ENCODE data around the gene CDH15. TPM values are rescaled to one million over a fixed set of nuclear protein-coding genes. Genes with fewer than 3 reads are reported as not detected.

CDH15 gene
- total RNA-seq, 1 donor from 2014 or later = 0.18 TPM

GRCh38 chr16:89198417-89199240, 27.1 kb downstream of the CDH15 start:
- no peaks in the 10 kb centered on the region for H3K4me1 Mint-ChIP-seq (ENCODE audit: low read depth, unreplicated experiment)
- H3K9me3 Mint-ChIP-seq (ENCODE audit: unreplicated experiment) = peaks cover 9% of the 10 kb centered on the region
- H3K27ac Mint-ChIP-seq (ENCODE audit: unreplicated experiment) = no peak overlapping the region
- no peak overlapping the region for H3K4me3 Mint-ChIP-seq (ENCODE audit: unreplicated experiment)
- no peak overlapping the region for H3K9ac ChIP-seq (ENCODE audit: low read length)
- H3K36me3 ChIP-seq (ENCODE audit: insufficient read depth, low read length) = no peaks in the 10 kb centered on the region
- H3K27ac ChIP-seq (ENCODE audit: low read depth, low read length) = no peak overlapping the region
- H3K27me3 ChIP-seq (ENCODE audit: insufficient read depth, low read length) = peaks cover 22% of the 10 kb centered on the region
- no peak overlapping the region for H3K4me3 ChIP-seq (ENCODE audit: insufficient read depth, low read depth, low read length)
- TF ChIP-seq EZH2 (IDR thresholded peaks at IDR 0.05; ENCODE audit: insufficient read depth, low read length) (no peak), CTCF (IDR thresholded peaks at IDR 0.05; ENCODE audit: insufficient read depth, low read depth, low read length) (no peak)
- no peak overlapping the region for H3K4me2 ChIP-seq (ENCODE audit: low read length)
- peaks cover 30% of the 10 kb centered on the region for H3K27me3 Mint-ChIP-seq (ENCODE audit: low read depth, unreplicated experiment)
- H2AFZ ChIP-seq (ENCODE audit: low read depth, low read length) = no peak overlapping the region
- FAIRE-seq = no peak
- peaks cover 4% of the 10 kb centered on the region for H3K9me3 ChIP-seq (ENCODE audit: insufficient read depth, low read depth, low read length)
- no peaks in the 10 kb centered on the region for H4K20me1 ChIP-seq (ENCODE audit: insufficient read depth, low read length)
- H3K79me2 ChIP-seq (ENCODE audit: insufficient read depth, low read length) = no peaks in the 10 kb centered on the region
- no peak for DNase-seq (ENCODE audit: low read depth)
- no peaks in the 10 kb centered on the region for H3K36me3 Mint-ChIP-seq (ENCODE audit: low read depth, unreplicated experiment)
- no peaks in the 10 kb centered on the region for H3K4me1 ChIP-seq (ENCODE audit: insufficient read depth, low read length)

- no peaks in the 10 kb centered on the region for H3K4me1 ChIP-seq (ENCODE audit: insufficient read depth, low read length)
- peaks cover 9% of the 10 kb centered on the region for H3K9me3 Mint-ChIP-seq (ENCODE audit: unreplicated experiment)
- no peaks in the 10 kb centered on the region for H4K20me1 ChIP-seq (ENCODE audit: insufficient read depth, low read length)
- DNase-seq (ENCODE audit: low read depth) = no peak
- H3K79me2 ChIP-seq (ENCODE audit: insufficient read depth, low read length) = no peaks in the 10 kb centered on the region
- peaks cover 29% of the 10 kb centered on the region for H3K27me3 ChIP-seq (ENCODE audit: insufficient read depth, low read length)
- peaks cover 37% of the 10 kb centered on the region for H3K27me3 Mint-ChIP-seq (ENCODE audit: low read depth, unreplicated experiment)
- H3K4me1 Mint-ChIP-seq (ENCODE audit: low read depth, unreplicated experiment) = no peaks in the 10 kb centered on the region
- H3K9me3 ChIP-seq (ENCODE audit: insufficient read depth, low read depth, low read length) = peaks cover 4% of the 10 kb centered on the region
- no peak overlapping the region for H3K4me3 ChIP-seq (ENCODE audit: insufficient read depth, low read depth, low read length)
- no peak overlapping the region for H3K27ac ChIP-seq (ENCODE audit: low read depth, low read length)
- FAIRE-seq = no peak
- H3K27ac Mint-ChIP-seq (ENCODE audit: unreplicated experiment) = no peak overlapping the region
- H3K36me3 ChIP-seq (ENCODE audit: insufficient read depth, low read length) = no peaks in the 10 kb centered on the region
- no peak overlapping the region for H3K9ac ChIP-seq (ENCODE audit: low read length)
- no peak overlapping the region for H3K4me3 Mint-ChIP-seq (ENCODE audit: unreplicated experiment)
- no peak overlapping the region for H2AFZ ChIP-seq (ENCODE audit: low read depth, low read length)
- H3K36me3 Mint-ChIP-seq (ENCODE audit: low read depth, unreplicated experiment) = no peaks in the 10 kb centered on the region
- H3K4me2 ChIP-seq (ENCODE audit: low read length) = no peak overlapping the region
- TF ChIP-seq CTCF (IDR thresholded peaks at IDR 0.05; ENCODE audit: insufficient read depth, low read depth, low read length) (no peak), EZH2 (IDR thresholded peaks at IDR 0.05; ENCODE audit: insufficient read depth, low read length) (no peak)
Measured at GRCh38 chr16:89199241-89200123, 27.9 kb downstream of the CDH15 start.

Data from astrocyte (in vitro differentiated cells and primary cell).